SU-DHL-6 (cell line): ENCODE results near the gene YJU2.
"Not testable (repeated sequence)": the region's sequence is repeated elsewhere in the genome, so short reads cannot be mapped to it uniquely, and the experiment has no call there.

ENCODE experiments used
- H2AFZ ChIP-seq: fragments of 200-600 bp; sonication (generic); 2 replicates; pipeline ENCODE4 v1.6.1; 2014; ENCODE audit warnings: low read depth, mild to moderate bottlenecking, moderate library complexity, mixed read lengths, antibody characterized with exemption, low read length; ENCODE audit not compliant: severe bottlenecking
- H3F3A ChIP-seq: fragments of 200-600 bp; shearing (Covaris generic); 2 replicates; pipeline ENCODE4 v1.6.0; 2016; ENCODE audit warnings: antibody characterized with exemption, mild to moderate bottlenecking; ENCODE audit not compliant: insufficient read depth
- H3K27ac ChIP-seq: fragments of 200-600 bp; sonication (generic); 2 replicates; pipeline ENCODE4 v1.5.1; 2016; ENCODE audit warnings: low read depth, mild to moderate bottlenecking, low read length, moderate library complexity, mixed read lengths
- H3K27me3 ChIP-seq: fragments of 200-600 bp; sonication (generic), shearing (Covaris generic); 2 replicates; pipeline ENCODE4 v1.6.0; 2014; ENCODE audit warnings: mild to moderate bottlenecking, low read length
- H3K36me3 ChIP-seq: fragments of 200-600 bp; sonication (generic); 2 replicates; pipeline ENCODE4 v1.6.1; 2014; ENCODE audit warnings: mild to moderate bottlenecking, low read length, mixed read lengths
- H3K4me2 ChIP-seq: fragments of 300-600, 200-600 bp; shearing (Covaris generic), sonication (generic); 2 replicates; pipeline ENCODE4 v1.6.0; 2014; ENCODE audit warnings: low read length, low read depth, mild to moderate bottlenecking; ENCODE audit not compliant: poor library complexity, severe bottlenecking
- H3K4me3 ChIP-seq: fragments of 200-600 bp; sonication (generic); 2 replicates; pipeline ENCODE4 v1.5.1; 2014; ENCODE audit warnings: antibody characterized with exemption, low read length, mild to moderate bottlenecking, mixed read lengths; ENCODE audit not compliant: insufficient read depth, poor library complexity, severe bottlenecking
- H3K79me2 ChIP-seq: fragments of 200-600 bp; sonication (generic); 2 replicates; pipeline ENCODE4 v1.6.1; 2014; ENCODE audit warnings: mild to moderate bottlenecking, low read length, moderate library complexity; ENCODE audit not compliant: insufficient read depth
- H3K9ac ChIP-seq: fragments of 200-600 bp; sonication (generic); 2 replicates; pipeline ENCODE4 v1.7.0; 2014; ENCODE audit warnings: mild to moderate bottlenecking, low read length
- H3K9me2 ChIP-seq: fragments of 200-600 bp; sonication (generic); replicated peaks from 2 replicates; pipeline ENCODE4 v1.6.1; 2014; ENCODE audit warnings: low read length; ENCODE audit not compliant: insufficient read depth
- H3K9me3 ChIP-seq: fragments of 200-600 bp; sonication (generic); 2 replicates; pipeline ENCODE4 v1.6.1; 2014; ENCODE audit warnings: low read length, mixed read lengths; ENCODE audit not compliant: insufficient read depth
- H4K20me1 ChIP-seq: fragments of 200-600 bp; sonication (generic); 2 replicates; pipeline ENCODE4 v1.6.1; 2014; ENCODE audit warnings: low read depth, mild to moderate bottlenecking, antibody characterized with exemption, low read length, moderate library complexity, mixed read lengths
- CTCF ChIP-seq: fragments of 200-600 bp; sonication (generic); IDR thresholded peaks from one replicate; pipeline ENCODE4 v1.5.1; 2017; ENCODE audit warnings: antibody characterized with exemption, mild to moderate bottlenecking, low read length, moderate library complexity; ENCODE audit not compliant: insufficient read depth, poor library complexity, severe bottlenecking
- EZH2phosphoT487 ChIP-seq: fragments of 200-600 bp; sonication (generic), shearing (Covaris generic); conservative IDR thresholded peaks from 2 replicates; pipeline ENCODE4 v1.6.1; 2018; ENCODE audit warnings: mild to moderate bottlenecking, antibody characterized with exemption, low read length, moderate library complexity, mixed read lengths

Gene YJU2

GRCh38 chr19:4216846-4217245 lies 30.0 kb upstream of the YJU2 start:
- H2AFZ ChIP-seq = no peak overlapping the region
- H3K4me2 ChIP-seq = no peak overlapping the region
- no peaks in the 10 kb centered on the region for H3K36me3 ChIP-seq
- H3K9ac ChIP-seq = no peak overlapping the region
- H3K27me3 ChIP-seq = no peaks in the 10 kb centered on the region
- no peaks in the 10 kb centered on the region for H3K9me3 ChIP-seq
- H4K20me1 ChIP-seq = no peaks in the 10 kb centered on the region
- no peaks in the 10 kb centered on the region for H3K79me2 ChIP-seq
- H3F3A ChIP-seq = no peaks in the 10 kb centered on the region
- no peak overlapping the region for H3K27ac ChIP-seq
- TF ChIP-seq EZH2phosphoT487 = no peak
- TF ChIP-seq CTCF = no peak
- H3K9me2 ChIP-seq = no peaks in the 10 kb centered on the region
- H3K4me3 ChIP-seq = no peak overlapping the region

DNA sequence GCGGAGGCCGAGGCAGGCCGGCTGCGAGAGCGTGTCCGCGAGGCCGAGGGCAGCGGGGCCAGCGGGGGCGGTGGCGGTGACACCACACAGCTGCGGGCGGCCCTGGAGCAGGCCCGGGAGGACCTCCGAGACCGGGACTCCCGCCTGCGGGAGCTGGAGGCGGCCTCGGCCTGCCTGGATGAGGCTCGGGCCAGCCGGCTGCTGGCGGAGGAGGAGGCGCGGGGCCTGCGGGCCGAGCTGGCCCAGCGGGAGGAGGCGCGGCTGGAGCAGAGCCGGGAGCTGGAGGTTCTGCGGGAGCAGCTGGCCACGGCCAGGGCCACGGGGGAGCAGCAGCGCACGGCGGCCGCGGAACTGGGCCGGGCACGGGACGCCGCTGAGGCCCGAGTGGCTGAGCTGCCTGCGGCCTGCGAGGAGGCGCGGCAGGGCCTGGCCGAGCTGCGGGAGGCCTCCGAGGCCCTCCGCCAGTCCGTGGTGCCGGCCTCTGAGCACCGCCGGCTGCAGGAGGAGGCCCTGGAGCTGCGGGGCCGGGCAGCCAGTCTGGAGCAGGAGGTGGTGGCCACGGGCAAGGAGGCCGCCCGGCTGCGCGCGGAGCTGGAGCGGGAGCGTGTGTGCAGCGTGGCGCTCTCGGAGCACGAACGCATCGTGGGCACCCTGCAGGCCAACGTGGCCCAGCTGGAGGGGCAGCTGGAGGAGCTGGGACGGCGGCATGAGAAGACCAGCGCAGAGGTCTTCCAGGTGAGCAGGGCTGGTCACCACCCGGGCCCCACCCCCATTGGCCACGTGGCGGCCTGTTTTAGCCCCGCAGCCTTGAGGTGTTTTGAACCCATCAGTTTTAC lies 29.2 kb upstream of the YJU2 start:
- no peaks in the 10 kb centered on the region for H3K36me3 ChIP-seq
- H3K9ac ChIP-seq = no peak overlapping the region
- no peaks in the 10 kb centered on the region for H4K20me1 ChIP-seq
- no peaks in the 10 kb centered on the region for H3K9me2 ChIP-seq
- H3K4me3 ChIP-seq = no peak overlapping the region
- TF ChIP-seq CTCF (no peak), EZH2phosphoT487 (no peak)
- H2AFZ ChIP-seq = no peak overlapping the region
- H3K27ac ChIP-seq = no peak overlapping the region
- no peak overlapping the region for H3K4me2 ChIP-seq
- H3K9me3 ChIP-seq = no peaks in the 10 kb centered on the region
- no peaks in the 10 kb centered on the region for H3F3A ChIP-seq
- H3K27me3 ChIP-seq = no peaks in the 10 kb centered on the region
- H3K79me2 ChIP-seq = no peaks in the 10 kb centered on the region

- H3K9ac ChIP-seq, H3K27ac ChIP-seq, H3K36me3 ChIP-seq, H3K79me2 ChIP-seq, H2AFZ ChIP-seq, H3F3A ChIP-seq, H3K27me3 ChIP-seq, H3K4me3 ChIP-seq, H3K9me3 ChIP-seq, H3K9me2 ChIP-seq, H4K20me1 ChIP-seq, H3K4me2 ChIP-seq: not testable (repeated sequence)
Measured at GRCh38 chr19:4218523-4218922, 28.4 kb upstream of the YJU2 start.

GRCh38 chr19:4220188-4220587 lies 26.7 kb upstream of the YJU2 start:
- no peaks in the 10 kb centered on the region for H3K9me3 ChIP-seq
- no peaks in the 10 kb centered on the region for H3K79me2 ChIP-seq
- no peak overlapping the region for H3K4me2 ChIP-seq
- no peak for TF ChIP-seq CTCF
- no peak for TF ChIP-seq EZH2phosphoT487
- no peaks in the 10 kb centered on the region for H3K36me3 ChIP-seq
- no peak overlapping the region for H2AFZ ChIP-seq
- H3F3A ChIP-seq = no peaks in the 10 kb centered on the region
- no peaks in the 10 kb centered on the region for H3K27me3 ChIP-seq
- H4K20me1 ChIP-seq = no peaks in the 10 kb centered on the region
- H3K9ac ChIP-seq = no peak overlapping the region
- H3K9me2 ChIP-seq = no peaks in the 10 kb centered on the region
- no peak overlapping the region for H3K4me3 ChIP-seq
- H3K27ac ChIP-seq = no peak overlapping the region
